SK-N-MC (cell line): ENCODE measurements around the gene NOL6.
"Not testable (repeated sequence)": the region's sequence is repeated elsewhere in the genome, so short reads cannot be mapped to it uniquely, and the experiment has no call there.

ENCODE experiments used
- DNase-seq: peaks from one replicate; pipeline ENCODE4 v3.0.0-alpha.2; 2011; ENCODE audit warnings: low read depth, low spot score
- H3K27ac ChIP-seq: fragments of 200-600 bp; sonication (generic); 2 replicates; pipeline ENCODE4 v1.5.1; 2016; ENCODE audit warnings: mixed run types
- H3K36me3 ChIP-seq: fragments of 200-600 bp; sonication (generic); 2 replicates; pipeline ENCODE4 v1.6.1; 2017; ENCODE audit warnings: antibody characterized with exemption, low read length, mixed read lengths; ENCODE audit not compliant: insufficient read depth
- H3K4me3 ChIP-seq: fragments of 200-600 bp; sonication (generic); 2 replicates; pipeline ENCODE4 v1.5.1; 2016
- H3K9ac ChIP-seq: fragments of 200-600 bp; sonication (generic); 2 replicates; pipeline ENCODE4 v1.8.0; 2017; ENCODE audit warnings: mixed run types, mixed read lengths; ENCODE audit not compliant: insufficient read length
- H3K9me3 ChIP-seq: fragments of 200-600 bp; sonication (generic); 2 replicates; pipeline ENCODE4 v1.6.1; 2017; ENCODE audit warnings: low read depth, mild to moderate bottlenecking, antibody characterized with exemption, low read length, moderate library complexity, mixed read lengths
- EZH2 ChIP-seq: fragments of 200-600 bp; sonication (generic); IDR thresholded peaks from one replicate; pipeline ENCODE4 v1.6.1; 2017; ENCODE audit warnings: antibody characterized with exemption
- FOXP2 ChIP-seq: optimal IDR thresholded peaks from 2 replicates; pipeline ENCODE3; 2011; ENCODE audit warnings: mild to moderate bottlenecking, moderate library complexity; ENCODE audit not compliant: insufficient read depth; ENCODE audit errors: extremely low read length, control extremely low read depth
- POLR2AphosphoS5 ChIP-seq: IDR thresholded peaks from 2 replicates; pipeline ENCODE4 v1.6.1; 2012; ENCODE audit warnings: mild to moderate bottlenecking, low read depth, low read length, borderline replicate concordance

NOL6 gene

GRCh38 chr9:33510262-33511183 lies 36.8 kb upstream of the NOL6 start:
- Histone ChIP-seq H3K27ac (peak overlapping the region; percentile 81), H3K4me3 (peak overlapping the region; percentile 84), H3K9ac (peak overlapping the region; percentile 89), H3K9me3 (no peaks in the 10 kb centered on the region), H3K36me3 (no peaks in the 10 kb centered on the region)
- DNase-seq: no peak
- TF ChIP-seq EZH2 (no peak), FOXP2 (no peak), POLR2AphosphoS5 (peak; percentile 67)

GRCh38 chr9:33506626-33507370 lies 33.1 kb upstream of the NOL6 start:
- no peaks in the 10 kb centered on the region for H3K9me3 ChIP-seq
- H3K4me3 ChIP-seq: no peak overlapping the region
- H3K27ac ChIP-seq: no peak overlapping the region
- TF ChIP-seq FOXP2: no peak
- TF ChIP-seq POLR2AphosphoS5: no peak
- TF ChIP-seq EZH2: no peak
- no peak overlapping the region for H3K9ac ChIP-seq
- DNase-seq: no peak
- H3K36me3 ChIP-seq: no peaks in the 10 kb centered on the region

DNA sequence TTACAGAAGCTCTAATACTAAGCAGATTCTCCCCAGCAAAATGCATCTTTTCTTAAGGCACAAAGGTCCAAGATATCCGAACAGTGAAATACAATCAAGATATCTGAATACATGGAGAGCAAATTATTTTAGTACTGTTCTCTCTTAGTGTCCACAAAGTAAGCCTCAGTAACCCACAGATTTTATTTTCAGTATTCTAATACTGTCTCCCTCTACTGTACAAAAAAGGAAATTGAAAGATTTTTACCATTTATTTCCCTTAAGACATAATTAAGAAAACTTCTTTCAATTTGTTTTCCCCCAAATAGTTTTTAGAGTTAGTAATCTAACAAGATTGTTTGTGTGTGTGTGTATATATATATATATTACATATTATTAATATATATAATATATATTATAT lies 24.7 kb upstream of the NOL6 start:
- Histone ChIP-seq H3K9ac (no peak overlapping the region), H3K36me3 (no peaks in the 10 kb centered on the region), H3K4me3 (no peak overlapping the region), H3K27ac (no peak overlapping the region), H3K9me3 (no peaks in the 10 kb centered on the region)
- DNase-seq: no peak
- TF ChIP-seq POLR2AphosphoS5: no peak
- no peak for TF ChIP-seq EZH2
- TF ChIP-seq FOXP2: no peak

DNA sequence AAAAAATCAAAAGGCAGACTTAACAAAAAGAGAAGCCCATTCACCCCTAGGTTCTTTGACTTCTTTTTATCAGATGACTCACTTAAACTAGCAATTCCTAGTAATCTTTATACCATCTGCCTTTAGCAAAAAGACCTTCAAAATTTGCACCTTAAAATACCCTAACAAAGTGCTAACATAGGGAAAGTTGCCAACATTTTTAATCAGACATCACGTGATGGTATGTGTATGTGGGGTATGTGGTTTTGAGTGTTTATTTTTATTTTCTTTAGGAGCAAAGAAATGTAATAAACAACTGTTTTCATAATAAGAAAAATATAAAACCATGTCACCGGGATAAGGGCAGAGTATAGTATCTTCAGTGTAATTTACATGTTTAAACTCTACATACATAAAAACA lies 20.1 kb upstream of the NOL6 start:
- not testable (repeated sequence) for H3K27ac ChIP-seq, H3K4me3 ChIP-seq, DNase-seq, H3K9me3 ChIP-seq, H3K36me3 ChIP-seq, H3K9ac ChIP-seq

GRCh38 chr9:33489066-33489465 lies 15.3 kb upstream of the NOL6 start:
- no peak for TF ChIP-seq FOXP2
- no peak for TF ChIP-seq POLR2AphosphoS5
- no peak for TF ChIP-seq EZH2
- Histone ChIP-seq H3K36me3 (no peaks in the 10 kb centered on the region), H3K4me3 (no peak overlapping the region), H3K27ac (no peak overlapping the region), H3K9ac (no peak overlapping the region), H3K9me3 (no peaks in the 10 kb centered on the region)
- no peak for DNase-seq

DNA sequence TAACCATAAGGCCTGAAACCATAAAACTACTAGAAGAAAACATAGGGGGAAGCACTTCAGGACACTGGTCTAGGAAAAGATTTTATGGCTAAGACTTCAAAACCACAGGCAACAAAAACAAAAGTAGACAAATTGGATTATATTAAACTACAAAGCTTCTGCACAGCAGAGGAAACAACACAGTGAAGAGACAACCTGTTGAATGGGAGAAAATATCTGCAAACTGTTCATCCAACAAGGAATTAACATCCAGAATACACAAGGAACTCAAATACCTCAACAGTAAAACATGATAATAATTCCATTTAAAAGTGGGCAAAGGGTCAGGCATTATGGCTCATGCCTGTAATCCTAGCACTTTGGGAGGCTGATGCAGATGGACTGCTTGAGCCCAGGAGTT lies 11.6 kb upstream of the NOL6 start:
- not testable (repeated sequence) for DNase-seq, H3K27ac ChIP-seq, H3K9ac ChIP-seq, H3K36me3 ChIP-seq, H3K4me3 ChIP-seq, H3K9me3 ChIP-seq

- Histone ChIP-seq H3K4me3 (no peak overlapping the region), H3K9ac (no peak overlapping the region), H3K9me3 (no peaks in the 10 kb centered on the region), H3K36me3 (no peaks in the 10 kb centered on the region), H3K27ac (no peak overlapping the region)
- TF ChIP-seq FOXP2 (no peak), POLR2AphosphoS5 (no peak), EZH2 (no peak)
- DNase-seq: no peak
Observed at GRCh38 chr9:33480976-33481375, 7.3 kb upstream of the NOL6 start.

- TF ChIP-seq EZH2 (no peak), POLR2AphosphoS5 (no peak), FOXP2 (no peak)
- DNase-seq: no peak
- Histone ChIP-seq H3K9me3 (no peaks in the 10 kb centered on the region), H3K27ac (no peak overlapping the region), H3K4me3 (no peak overlapping the region), H3K9ac (no peak overlapping the region), H3K36me3 (no peaks in the 10 kb centered on the region)
Observed at GRCh38 chr9:33480106-33480505, 6.4 kb upstream of the NOL6 start.
